Endometrium (tissue), 2 donors: ENCODE measurements around the gene OR2T3.
"Not testable (repeated sequence)": the region's sequence is repeated elsewhere in the genome, so short reads cannot be mapped to it uniquely, and the experiment has no call there.

Experiments used
- FAIRE-seq: peaks from 2 replicates; lab custom pipeline; 2012; peaks lifted over from hg19 to GRCh38; lab: Jason Lieb, UNC
- donor health status: control.
- donor health status: control.

Gene OR2T3

GRCh38 chr1:248473051-248473450, at the start of gene OR2T3:
Gene OR2T3 (plus strand): TSS chr1:248473351. CDS start chr1:248473351, 0 bp downstream.
- FAIRE-seq = not testable (repeated sequence)

GRCh38 chr1:248427526-248428191, 45.5 kb upstream of the OR2T3 start:
- not testable (repeated sequence) for FAIRE-seq

GRCh38 chr1:248428192-248428533, 45.0 kb upstream of the OR2T3 start:
- FAIRE-seq = not testable (repeated sequence)

- FAIRE-seq = not testable (repeated sequence)
Measured at GRCh38 chr1:248431683-248432082, 41.5 kb upstream of the OR2T3 start.

- not testable (repeated sequence) for FAIRE-seq
Measured at GRCh38 chr1:248432201-248432600, 41.0 kb upstream of the OR2T3 start.

- FAIRE-seq = not testable (repeated sequence)
Measured at GRCh38 chr1:248433811-248434415, 39.2 kb upstream of the OR2T3 start.

- FAIRE-seq = not testable (repeated sequence)
Measured at GRCh38 chr1:248434913-248435312, 38.2 kb upstream of the OR2T3 start.

- not testable (repeated sequence) for FAIRE-seq
Measured at GRCh38 chr1:248436303-248436702, 36.8 kb upstream of the OR2T3 start.

GRCh38 chr1:248438668-248439067, 34.5 kb upstream of the OR2T3 start:
- FAIRE-seq = not testable (repeated sequence)

- not testable (repeated sequence) for FAIRE-seq
Measured at GRCh38 chr1:248439283-248439682, 33.9 kb upstream of the OR2T3 start.

GRCh38 chr1:248442500-248443277, 30.5 kb upstream of the OR2T3 start:
- not testable (repeated sequence) for FAIRE-seq

GRCh38 chr1:248444603-248445002, 28.5 kb upstream of the OR2T3 start:
- not testable (repeated sequence) for FAIRE-seq

- not testable (repeated sequence) for FAIRE-seq
Measured at GRCh38 chr1:248445399-248445798, 27.8 kb upstream of the OR2T3 start, which contains the start of gene OR2T2. Gene OR2T2 (plus strand): TSS chr1:248445637. CDS start chr1:248452798, 7,161 bp downstream.

GRCh38 chr1:248448409-248449074, 24.6 kb upstream of the OR2T3 start:
- not testable (repeated sequence) for FAIRE-seq

GRCh38 chr1:248449821-248450465, 23.2 kb upstream of the OR2T3 start:
- FAIRE-seq = not testable (repeated sequence)

- FAIRE-seq = not testable (repeated sequence)
Measured at GRCh38 chr1:248450466-248451145, 22.5 kb upstream of the OR2T3 start.

GRCh38 chr1:248453619-248454018, 19.5 kb upstream of the OR2T3 start:
- FAIRE-seq = not testable (repeated sequence)

- FAIRE-seq = not testable (repeated sequence)
Measured at GRCh38 chr1:248455045-248455444, 18.1 kb upstream of the OR2T3 start.

GRCh38 chr1:248456635-248457034, 16.5 kb upstream of the OR2T3 start:
- not testable (repeated sequence) for FAIRE-seq

- not testable (repeated sequence) for FAIRE-seq
Measured at GRCh38 chr1:248459117-248459516, 14.0 kb upstream of the OR2T3 start.

GRCh38 chr1:248471154-248471553, 2.0 kb upstream of the OR2T3 start:
- FAIRE-seq = no peak
